Uterus (tissue), 2 donors: Measurements from ENCODE around the gene COX4I1.
"Not testable (repeated sequence)": the region's sequence is repeated elsewhere in the genome, so short reads cannot be mapped to it uniquely, and the experiment has no call there.

Experiments used
- CTCF ChIP-seq, 4 experiments: fragments of 200-600 bp in 2 of 4; fragments of 450-650 bp in 2 of 4; sonication (generic) in 2 of 4; IDR thresholded peaks; one replicate each; pipeline ENCODE4 v1.5.1; 2016 to 2019; ENCODE audit warnings: antibody characterized with exemption in 4 of 4, mild to moderate bottlenecking in 2 of 4, moderate library complexity in 1 of 4
- POLR2A ChIP-seq, 2 donors: fragments of 450-650 bp; IDR thresholded peaks; one replicate each; pipeline ENCODE4 v1.6.1; 2016; ENCODE audit warnings: antibody characterized with exemption in 2 of 2, mild to moderate bottlenecking in 1 of 2, moderate library complexity in 1 of 2

- not testable (repeated sequence) for TF ChIP-seq CTCF, POLR2A (IDR thresholded peaks at IDR 0.05)
These were observed 8.6 kb downstream of the COX4I1 start for GRCh38 chr16:85808104-85808503.
